Measurements from ENCODE around the gene SPATA3. TPM values are rescaled to one million over a fixed set of nuclear protein-coding genes. Genes with fewer than 3 reads are reported as not detected.

Gene SPATA3
- total RNA-seq, result not detected in 2 replicates

GRCh38 chr2:230995821-230996220 is at the start of gene SPATA3:
TSS of gene SPATA3 (plus strand) at chr2:230996121. CDS start at chr2:230996234, 113 bp downstream.
- no peak for TF ChIP-seq CTCF (IDR thresholded peaks at IDR 0.05; ENCODE audit: insufficient read depth, low read depth, low read length)
- H3K4me3 ChIP-seq (ENCODE audit: low read depth, low read length), result no peak within 1 kb of the TSS
- no peak for DNase-seq (ENCODE audit: low read depth)

GRCh38 chr2:230946429-230947234 is 49.3 kb upstream of the SPATA3 start:
- TF ChIP-seq CTCF (IDR thresholded peaks at IDR 0.05; ENCODE audit: insufficient read depth, low read depth, low read length), result no peak
- no peak overlapping the region for H3K4me3 ChIP-seq (ENCODE audit: low read depth, low read length)
- no peak for DNase-seq (ENCODE audit: low read depth)

- DNase-seq (ENCODE audit: low read depth), result no peak
- H3K4me3 ChIP-seq (ENCODE audit: low read depth, low read length), result no peak overlapping the region
- TF ChIP-seq CTCF (IDR thresholded peaks at IDR 0.05; ENCODE audit: insufficient read depth, low read depth, low read length), result no peak
These were observed 48.7 kb upstream of the SPATA3 start for GRCh38 chr2:230947235-230947576.

- no peak for TF ChIP-seq CTCF (IDR thresholded peaks at IDR 0.05; ENCODE audit: insufficient read depth, low read depth, low read length)
- H3K4me3 ChIP-seq (ENCODE audit: low read depth, low read length), result no peak overlapping the region
- DNase-seq (ENCODE audit: low read depth), result no peak
These were observed 48.0 kb upstream of the SPATA3 start for GRCh38 chr2:230947908-230948365.

- no peak for TF ChIP-seq CTCF (IDR thresholded peaks at IDR 0.05; ENCODE audit: insufficient read depth, low read depth, low read length)
- DNase-seq (ENCODE audit: low read depth), result no peak
These were observed 45.7 kb upstream of the SPATA3 start for GRCh38 chr2:230949966-230950873.

GRCh38 chr2:230950874-230951339 is 45.0 kb upstream of the SPATA3 start:
- TF ChIP-seq CTCF (IDR thresholded peaks at IDR 0.05; ENCODE audit: insufficient read depth, low read depth, low read length), result no peak
- no peak for DNase-seq (ENCODE audit: low read depth)
- H3K4me3 ChIP-seq (ENCODE audit: low read depth, low read length), result no peak overlapping the region

More at GRCh38 chr2:230949966-230950873, 45.7 kb upstream of the SPATA3 start:
- no peak overlapping the region for H3K4me3 ChIP-seq (ENCODE audit: low read depth, low read length)
